ENCODE measurements around the gene RNU1-3. TPM values are rescaled to one million over a fixed set of nuclear protein-coding genes. Genes with fewer than 3 reads are reported as not detected.
A peak's percentile ranks its signal among the peaks of the same experiment; 100 is the strongest.
"Not testable (repeated sequence)": the region's sequence is repeated elsewhere in the genome, so short reads cannot be mapped to it uniquely, and the experiment has no call there.

Gene RNU1-3
- total and polyA plus RNA-seq, 2 experiments from 2014 or later: not detected

- H4K20me1 ChIP-seq (ENCODE audit: insufficient read depth); H3F3A ChIP-seq (ENCODE audit: insufficient read depth); H3K36me3 ChIP-seq (ENCODE audit: low read depth); in situ Hi-C loops (cut with MboI); H3K4me3 ChIP-seq; H3K9me2 ChIP-seq (ENCODE audit: insufficient read depth); H3K4me2 ChIP-seq (ENCODE audit: unreplicated experiment); H3K4me1 ChIP-seq (ENCODE audit: insufficient read depth); H2AFZ ChIP-seq; H3K9ac ChIP-seq; H3K79me2 ChIP-seq (ENCODE audit: insufficient read depth); H3K9me3 ChIP-seq (ENCODE audit: low read depth); H3K27ac ChIP-seq: not testable (repeated sequence)
- H3K27me3 ChIP-seq (replicated peaks; ENCODE audit: insufficient read depth): peaks cover 16% of the 10 kb centered on the region; the same call in 1 of the 2 replicates
- TF ChIP-seq EZH2 (IDR thresholded peaks at IDR 0.05; ENCODE audit: insufficient read depth, poor library complexity, severe bottlenecking): peak; percentile 67
- 24 to 25% methylated on average over 36 to 37 of the region's 37 CpGs for WGBS, 2 experiments (ENCODE audit: low coverage in 1 of 2, low lambda C conversion rate in 2 of 2, missing lambda C conversion rate in 2 of 2)
- DNase-seq: peak; percentile 47
Measured at GRCh38 chr1:16685445-16686371, 19.0 kb upstream of the RNU1-3 start.

GRCh38 chr1:16684738-16685337, 18.1 kb upstream of the RNU1-3 start:
- H3K9me3 ChIP-seq (ENCODE audit: low read depth); H4K20me1 ChIP-seq (ENCODE audit: insufficient read depth); H3K4me1 ChIP-seq (ENCODE audit: insufficient read depth); H2AFZ ChIP-seq; H3K4me2 ChIP-seq (ENCODE audit: unreplicated experiment); DNase-seq; in situ Hi-C loops (cut with MboI); H3K36me3 ChIP-seq (ENCODE audit: low read depth); H3K9ac ChIP-seq; H3F3A ChIP-seq (ENCODE audit: insufficient read depth); H3K9me2 ChIP-seq (ENCODE audit: insufficient read depth); H3K79me2 ChIP-seq (ENCODE audit: insufficient read depth); H3K27ac ChIP-seq; H3K4me3 ChIP-seq: not testable (repeated sequence)
- 2% methylated on average over 4 of the region's 4 CpGs for WGBS, 2 experiments (ENCODE audit: low coverage in 1 of 2, low lambda C conversion rate in 2 of 2, missing lambda C conversion rate in 2 of 2)
- H3K27me3 ChIP-seq (replicated peaks; ENCODE audit: insufficient read depth): peaks cover 16% of the 10 kb centered on the region; the same call in 1 of the 2 replicates

- H3K27me3 ChIP-seq (replicated peaks; ENCODE audit: insufficient read depth): peaks cover 16% of the 10 kb centered on the region; the same call in 1 of the 2 replicates
- DNase-seq; in situ Hi-C loops (cut with MboI); H3K9me2 ChIP-seq (ENCODE audit: insufficient read depth); H3K36me3 ChIP-seq (ENCODE audit: low read depth); H3K9me3 ChIP-seq (ENCODE audit: low read depth); H3K4me2 ChIP-seq (ENCODE audit: unreplicated experiment); H3K9ac ChIP-seq; H3F3A ChIP-seq (ENCODE audit: insufficient read depth); H3K79me2 ChIP-seq (ENCODE audit: insufficient read depth); H2AFZ ChIP-seq; H3K4me3 ChIP-seq; H3K27ac ChIP-seq; H4K20me1 ChIP-seq (ENCODE audit: insufficient read depth); H3K4me1 ChIP-seq (ENCODE audit: insufficient read depth): not testable (repeated sequence)
- WGBS, 2 experiments (ENCODE audit: low coverage in 1 of 2, low lambda C conversion rate in 2 of 2, missing lambda C conversion rate in 2 of 2): 1 to 3% methylated on average over 2 of the region's 2 CpGs
Measured at GRCh38 chr1:16684152-16684551, 17.4 kb upstream of the RNU1-3 start.

- H3K79me2 ChIP-seq (ENCODE audit: insufficient read depth); in situ Hi-C loops (cut with MboI); H3K4me1 ChIP-seq (ENCODE audit: insufficient read depth); H3F3A ChIP-seq (ENCODE audit: insufficient read depth); H3K4me2 ChIP-seq (ENCODE audit: unreplicated experiment); H2AFZ ChIP-seq; H3K9me3 ChIP-seq (ENCODE audit: low read depth); H3K9me2 ChIP-seq (ENCODE audit: insufficient read depth); H4K20me1 ChIP-seq (ENCODE audit: insufficient read depth); H3K36me3 ChIP-seq (ENCODE audit: low read depth); H3K9ac ChIP-seq; DNase-seq; H3K27ac ChIP-seq; H3K4me3 ChIP-seq: not testable (repeated sequence)
- peaks cover 24% of the 10 kb centered on the region for H3K27me3 ChIP-seq (replicated peaks; ENCODE audit: insufficient read depth)
Measured at GRCh38 chr1:16682803-16683202, 16.1 kb upstream of the RNU1-3 start.

GRCh38 chr1:16680366-16680765, 13.6 kb upstream of the RNU1-3 start:
- H3K79me2 ChIP-seq (ENCODE audit: insufficient read depth); H3F3A ChIP-seq (ENCODE audit: insufficient read depth); H3K9me3 ChIP-seq (ENCODE audit: low read depth); H4K20me1 ChIP-seq (ENCODE audit: insufficient read depth); in situ Hi-C loops (cut with MboI); DNase-seq; H3K36me3 ChIP-seq (ENCODE audit: low read depth); H3K4me1 ChIP-seq (ENCODE audit: insufficient read depth); H3K4me3 ChIP-seq; H3K27ac ChIP-seq; H2AFZ ChIP-seq; H3K4me2 ChIP-seq (ENCODE audit: unreplicated experiment); H3K9me2 ChIP-seq (ENCODE audit: insufficient read depth); H3K9ac ChIP-seq: not testable (repeated sequence)
- WGBS, 2 experiments (ENCODE audit: low coverage in 1 of 2, low lambda C conversion rate in 2 of 2, missing lambda C conversion rate in 2 of 2): 34 to 43% methylated on average over 18 to 20 of the region's 29 CpGs
- peaks cover 14% of the 10 kb centered on the region for H3K27me3 ChIP-seq (replicated peaks; ENCODE audit: insufficient read depth)
